H1 (cell line): Measurements from ENCODE around the gene KIAA0040. TPM values are rescaled to one million over a fixed set of nuclear protein-coding genes. Genes with fewer than 3 reads are reported as not detected.

Experiments
- CTCF ChIA-PET: fragments of 300-600 bp; sonication (Branson Sonifier 250); formaldehyde crosslinking; loops from one replicate; lab custom pipeline; 2021; ENCODE audit not compliant: partially characterized antibody; lab: Charles Lee
- POLR2A ChIA-PET: fragments of 300-600 bp; sonication (Branson Sonifier 250); formaldehyde crosslinking; loops from one replicate; lab custom pipeline; 2021; ENCODE audit warnings: inconsistent platforms; ENCODE audit not compliant: partially characterized antibody; lab: Charles Lee
- DNase-seq, 2 experiments: peaks; one replicate each; pipeline versions ENCODE4 v3.0.0 to v3.0.0-alpha.2; 2010 to 2022; ENCODE audit warnings: low spot score in 2 of 2, low read depth in 1 of 2, mixed read lengths in 1 of 2
- FAIRE-seq: peaks from 2 replicates; lab custom pipeline; 2011; peaks lifted over from hg19 to GRCh38; lab: Jason Lieb, UNC
- H2AFZ ChIP-seq: 2 replicates; pipeline ENCODE4 v1.8.1; 2012; ENCODE audit warnings: low read length, inconsistent platforms
- H2AK5ac ChIP-seq: 2 replicates; pipeline ENCODE4 v1.6.1; 2013; ENCODE audit warnings: low read depth, low read length
- H2BK120ac ChIP-seq: replicated peaks from 2 replicates; pipeline ENCODE3; 2013; ENCODE audit warnings: low read depth, low read length, inconsistent platforms
- H2BK12ac ChIP-seq: 2 replicates; pipeline ENCODE4 v1.6.1; 2013; ENCODE audit warnings: low read depth, low read length
- H2BK15ac ChIP-seq: 2 replicates; pipeline ENCODE4 v1.6.1; 2013; ENCODE audit warnings: low read length
- H2BK20ac ChIP-seq: 2 replicates; pipeline ENCODE4 v1.6.1; 2013; ENCODE audit warnings: low read length
- H2BK5ac ChIP-seq: 2 replicates; pipeline ENCODE4 v1.6.1; 2013; ENCODE audit warnings: low read depth, low read length
- H3K14ac ChIP-seq: 2 replicates; pipeline ENCODE4 v1.6.1; 2013; ENCODE audit warnings: inconsistent platforms; ENCODE audit not compliant: insufficient read length
- H3K18ac ChIP-seq: 2 replicates; pipeline ENCODE4 v1.6.1; 2013; ENCODE audit warnings: low read length; ENCODE audit errors: extremely low read depth
- H3K23ac ChIP-seq: 2 replicates; pipeline ENCODE4 v1.6.1; 2013; ENCODE audit warnings: inconsistent platforms; ENCODE audit not compliant: insufficient read length
- H3K23me2 ChIP-seq: 2 replicates; pipeline ENCODE4 v1.6.1; 2013; ENCODE audit warnings: low read depth, low read length
- H3K27ac ChIP-seq: 2 replicates; pipeline ENCODE4 v1.6.1; 2011; ENCODE audit warnings: low read depth, low read length, inconsistent platforms
- H3K27me3 ChIP-seq, 4 experiments: replicated peaks in 1 of 4; 1 replicate in 1 of 4; 2 replicates in 3 of 4; pipeline versions ENCODE4 v1.6.1 to v1.8.1; 2011 to 2013; ENCODE audit warnings: low read length in 3 of 4, mild to moderate bottlenecking in 3 of 4, inconsistent platforms in 2 of 4, mixed read lengths in 2 of 4, moderate library complexity in 1 of 4; ENCODE audit not compliant: control insufficient read depth in 3 of 4, insufficient read depth in 3 of 4; ENCODE audit errors: extremely low read depth in 1 of 4
- H3K36me3 ChIP-seq, 4 experiments: 2 replicates each; pipeline versions ENCODE4 v1.6.1 to v1.8.1; 2011 to 2013; ENCODE audit warnings: mild to moderate bottlenecking in 4 of 4, low read length in 3 of 4, moderate library complexity in 2 of 4, control low read depth in 1 of 4, inconsistent platforms in 1 of 4; ENCODE audit not compliant: insufficient read depth in 4 of 4, control insufficient read depth in 2 of 4
- H3K4ac ChIP-seq: replicated peaks from 2 replicates; pipeline ENCODE3; 2013; ENCODE audit warnings: low read length, low read depth, mixed read lengths, inconsistent platforms; ENCODE audit not compliant: insufficient read length
- H3K4me1 ChIP-seq, 4 experiments: replicated peaks in 1 of 4; 1 replicate in 1 of 4; 2 replicates in 3 of 4; pipeline versions ENCODE4 v1.6.1 to v1.8.1; 2011 to 2013; ENCODE audit warnings: low read length in 3 of 4, inconsistent platforms in 2 of 4, mixed read lengths in 1 of 4; ENCODE audit not compliant: insufficient read depth in 4 of 4, control insufficient read depth in 3 of 4
- H3K4me2 ChIP-seq, 2 experiments: 2 replicates each; pipeline versions ENCODE4 v1.6.1 to v1.8.1; 2011 to 2013; ENCODE audit warnings: low read depth in 2 of 2, low read length in 2 of 2, control low read depth in 1 of 2, inconsistent platforms in 1 of 2, mild to moderate bottlenecking in 1 of 2; ENCODE audit not compliant: insufficient read depth in 1 of 2
- H3K4me3 ChIP-seq, 4 experiments: fragments of 200-600, 300-600 bp in 1 of 4; sonication (generic), shearing (Covaris generic), sonication (Bioruptor Twin) in 1 of 4; 2 replicates each; pipeline versions ENCODE4 v1.5.1 to v1.8.1; 2011 to 2016; ENCODE audit warnings: low read length in 4 of 4, low read depth in 3 of 4, control low read depth in 2 of 4, inconsistent platforms in 2 of 4, mild to moderate bottlenecking in 2 of 4, mixed read lengths in 1 of 4, moderate library complexity in 1 of 4; ENCODE audit not compliant: insufficient read depth in 2 of 4; ENCODE audit errors: extremely low read depth in 1 of 4
- H3K56ac ChIP-seq: replicated peaks from 2 replicates; pipeline ENCODE3; 2013; ENCODE audit warnings: low read depth, mild to moderate bottlenecking, mixed read lengths, low read length, inconsistent platforms; ENCODE audit not compliant: insufficient read length
- H3K79me1 ChIP-seq: 2 replicates; pipeline ENCODE4 v1.6.1; 2013; ENCODE audit warnings: low read depth, low read length, control low read depth
- H3K79me2 ChIP-seq, 2 experiments: 2 replicates each; pipeline versions ENCODE4 v1.6.1 to v1.8.1; 2012 to 2013; ENCODE audit warnings: low read length in 2 of 2, mild to moderate bottlenecking in 2 of 2, inconsistent platforms in 1 of 2; ENCODE audit not compliant: insufficient read depth in 2 of 2, control insufficient read depth in 1 of 2
- H3K9ac ChIP-seq, 4 experiments: replicated peaks in 1 of 4; 1 replicate in 1 of 4; 2 replicates in 3 of 4; pipeline versions ENCODE4 v1.6.1 to v1.8.1; 2011 to 2013; ENCODE audit warnings: low read depth in 3 of 4, low read length in 3 of 4, control low read depth in 2 of 4, mild to moderate bottlenecking in 2 of 4, moderate library complexity in 2 of 4, inconsistent platforms in 1 of 4; ENCODE audit errors: extremely low read depth in 1 of 4
- H3K9me3 ChIP-seq, 2 experiments: 2 replicates each; pipeline versions ENCODE4 v1.6.1 to v1.8.1; 2012 to 2013; ENCODE audit warnings: mild to moderate bottlenecking in 2 of 2, moderate library complexity in 2 of 2, control low read depth in 1 of 2, inconsistent platforms in 1 of 2, low read depth in 1 of 2, low read length in 1 of 2, mixed read lengths in 1 of 2; ENCODE audit not compliant: insufficient read depth in 2 of 2
- H4K20me1 ChIP-seq, 2 experiments: replicated peaks in 1 of 2; 2 replicates each; pipeline versions ENCODE3 to v1.8.1; 2011 to 2013; ENCODE audit warnings: inconsistent platforms in 2 of 2, low read length in 2 of 2, mild to moderate bottlenecking in 1 of 2; ENCODE audit not compliant: insufficient read depth in 2 of 2, control insufficient read depth in 1 of 2
- H4K5ac ChIP-seq: 2 replicates; pipeline ENCODE4 v1.6.1; 2013; ENCODE audit warnings: low read length, low read depth, mixed read lengths, inconsistent platforms; ENCODE audit not compliant: insufficient read length
- H4K8ac ChIP-seq: 2 replicates; pipeline ENCODE4 v1.8.0; 2013; ENCODE audit warnings: mild to moderate bottlenecking, moderate library complexity, low read length, inconsistent platforms; ENCODE audit not compliant: insufficient read depth; ENCODE audit errors: extremely low read depth
- H4K91ac ChIP-seq: replicated peaks from 2 replicates; pipeline ENCODE3; 2013; ENCODE audit warnings: low read length, mixed read lengths, inconsistent platforms; ENCODE audit not compliant: insufficient read length
- ASH2L ChIP-seq: fragments of 200-600, 300-600 bp; sonication (generic); IDR thresholded peaks from one replicate; pipeline ENCODE4 v1.7.1; 2017; ENCODE audit warnings: low read length
- CTCF ChIP-seq, 3 experiments: IDR thresholded peaks; 1 replicate in 2 of 3; 2 replicates in 1 of 3; pipeline versions ENCODE4 v1.5.1 to v1.6.1; 2011; ENCODE audit warnings: low read length in 3 of 3, mild to moderate bottlenecking in 3 of 3, inconsistent platforms in 2 of 3, low read depth in 1 of 3, moderate library complexity in 1 of 3; ENCODE audit not compliant: insufficient read depth in 1 of 3; ENCODE audit errors: control extremely low read depth in 1 of 3
- EZH2 ChIP-seq: fragments of 200-600 bp; sonication (generic); IDR thresholded peaks from 2 replicates; pipeline ENCODE4 v1.7.1; 2012; ENCODE audit warnings: low read depth, mild to moderate bottlenecking, moderate library complexity, low read length, inconsistent platforms; ENCODE audit not compliant: severe bottlenecking
- RAD21 ChIP-seq, 2 experiments: IDR thresholded peaks in 1 of 2; conservative IDR thresholded peaks in 1 of 2; 2 replicates each; pipeline ENCODE4 v1.6.1; 2011; ENCODE audit warnings: low read depth in 2 of 2, low read length in 2 of 2, improper control_type of control experiment in 1 of 2, inconsistent platforms in 1 of 2, mild to moderate bottlenecking in 1 of 2, moderate library complexity in 1 of 2
- RNF2 ChIP-seq: fragments of 200-900, 300-1000 bp; sonication (generic); IDR thresholded peaks from 2 replicates; pipeline ENCODE4 v1.7.1; 2016; ENCODE audit warnings: borderline replicate concordance, low read depth, mild to moderate bottlenecking, antibody characterized with exemption, low read length; ENCODE audit not compliant: poor library complexity, severe bottlenecking; ENCODE audit errors: missing control alignments
- WGBS, 2 experiments: shearing (Covaris generic) in 1 of 2; methylation state at CpG; one replicate each; pipeline versions ENCODE4 v1.1.6 to v1.1.7; 2013 to 2015; ENCODE audit warnings: low lambda C conversion rate in 2 of 2, mixed read lengths in 2 of 2, inconsistent platforms in 1 of 2, low coverage in 1 of 2, missing lambda C conversion rate in 1 of 2; ENCODE audit not compliant: insufficient replicate concordance in 2 of 2, insufficient coverage in 1 of 2, insufficient read length in 1 of 2; ENCODE audit errors: extremely low coverage in 1 of 2, missing lambda C conversion rate in 1 of 2; 5-methylcytosine and 5-hydroxymethylcytosine counted together
- polyA plus RNA-seq, 7 experiments: library from polyadenylated mRNA; depleted of rRNA in 3 of 7; stranded (reverse) in 5 of 7; unstranded in 2 of 7; fragments of >200 nt in 5 of 7; fragments of 200-250 nt in 2 of 7; gene quantifications; 1 replicate in 5 of 7; 2 replicates in 1 of 7; 4 replicates in 1 of 7; pipeline versions ENCODE4 v1.2.1 to v1.2.3, GENCODE V29; 2011 to 2013; ENCODE audit warnings: missing spikeins in 2 of 7, mixed read lengths in 2 of 7
- total RNA-seq: library from RNA; stranded (reverse); fragmentation: NEBNext Ultra II Directional; extraction: Animal tissue kit (Norgen Biotek cat#: 25700); gene quantifications from 2 replicates; pipeline ENCODE4 v1.2.1, GENCODE V29; 2021

Gene KIAA0040
- total and polyA plus RNA-seq, 2 of the 8 experiments (the other 6 are each of a cell fraction or from before 2014, with no cell fraction given), result 11.0 to 14.1 TPM

- H3K23me2 ChIP-seq, result no peaks in the 10 kb centered on the region
- no peak overlapping the region for H2BK20ac ChIP-seq
- peaks cover 0 to 2% (median 0%) of the 10 kb centered on the region in 4 experiments; a peak in 3 of 7 replicates for H3K27me3 ChIP-seq
- no peaks in the 10 kb centered on the region for H3K79me2 ChIP-seq
- WGBS, 2 experiments, result 11% methylated on average over 14 of the region's 15 CpGs; no CpG with 5 or more reads in 1 of the 2 experiments
- H3K4me1 ChIP-seq, result peaks cover 0 to 3% (median under 1%) of the 10 kb centered on the region in 4 experiments; a peak in 2 of 7 replicates
- H2BK5ac ChIP-seq, result no peak overlapping the region
- TF ChIP-seq EZH2, result no peak
- peak; percentile 39 for TF ChIP-seq ASH2L
- peak; percentile 93 to 95 for TF ChIP-seq RAD21 (IDR thresholded peaks at IDR 0.05 in 1 of 2, conservative IDR thresholded peaks at IDR 0.05 in 1 of 2; ENCODE audit: low read depth in 2 of 2, low read length in 2 of 2)
- TF ChIP-seq RNF2, result no peak
- TF ChIP-seq CTCF (IDR thresholded peaks at IDR 0.05; ENCODE audit: control extremely low read depth in 1 of 3, insufficient read depth in 1 of 3, low read depth in 1 of 3, low read length in 3 of 3), result peak; percentile 89 to 94 (median 93)
- TF ChIP-seq, all 59 proteins: peak for 3
- Histone ChIP-seq H3K14ac (no peak overlapping the region), H2BK120ac (no peak overlapping the region), H2AK5ac (no peak overlapping the region), H3K9me3 (no peaks in the 10 kb centered on the region), H4K20me1 (no peaks in the 10 kb centered on the region), H3K27ac (no peak overlapping the region), H3K18ac (no peak overlapping the region; the same call in 1 of the 2 replicates), H4K5ac (no peak overlapping the region), H4K91ac (no peak overlapping the region), H3K9ac (no peak overlapping the region), H4K8ac (no peak overlapping the region), H2BK12ac (no peak overlapping the region), H2BK15ac (no peak overlapping the region), H3K4ac (no peak overlapping the region), H2AFZ (peak overlapping the region; percentile 75; the same call in 1 of the 2 replicates), H3K23ac (no peak overlapping the region), H3K79me1 (no peaks in the 10 kb centered on the region), H3K4me2 (peak overlapping the region; percentile 43 to 70), H3K4me3 (peak overlapping the region in 1 of 4 experiments; percentile 52; a peak in 2 of 8 replicates), H3K56ac (no peak overlapping the region), H3K36me3 (no peaks in the 10 kb centered on the region)
- peak; percentile 78 for FAIRE-seq
- peak in 1 of 2 experiments; percentile 92 for DNase-seq
- ChIA-PET CTCF (interaction anchor here (0.5 to 11.9 kb wide), 99 partner anchors 10 to 1692 kb away, joined by 3 to 260 read pairs (median 5); no protein-coding TSS in a partner anchor), POLR2A (interaction anchor here (1.0 kb wide), 1 partner anchor 19 kb away, joined by 3 read pairs; no protein-coding TSS in a partner anchor)
Observed at GRCh38 chr1:175152006-175152652, 40.4 kb downstream of the KIAA0040 start.
